ENCODE results near the gene SCYL2. TPM values are rescaled to one million over a fixed set of nuclear protein-coding genes. Genes with fewer than 3 reads are reported as not detected.

The SCYL2 gene
- total and polyA plus RNA-seq, 8 donors = 6.7 to 25.0 (median 15.6) TPM

DNA sequence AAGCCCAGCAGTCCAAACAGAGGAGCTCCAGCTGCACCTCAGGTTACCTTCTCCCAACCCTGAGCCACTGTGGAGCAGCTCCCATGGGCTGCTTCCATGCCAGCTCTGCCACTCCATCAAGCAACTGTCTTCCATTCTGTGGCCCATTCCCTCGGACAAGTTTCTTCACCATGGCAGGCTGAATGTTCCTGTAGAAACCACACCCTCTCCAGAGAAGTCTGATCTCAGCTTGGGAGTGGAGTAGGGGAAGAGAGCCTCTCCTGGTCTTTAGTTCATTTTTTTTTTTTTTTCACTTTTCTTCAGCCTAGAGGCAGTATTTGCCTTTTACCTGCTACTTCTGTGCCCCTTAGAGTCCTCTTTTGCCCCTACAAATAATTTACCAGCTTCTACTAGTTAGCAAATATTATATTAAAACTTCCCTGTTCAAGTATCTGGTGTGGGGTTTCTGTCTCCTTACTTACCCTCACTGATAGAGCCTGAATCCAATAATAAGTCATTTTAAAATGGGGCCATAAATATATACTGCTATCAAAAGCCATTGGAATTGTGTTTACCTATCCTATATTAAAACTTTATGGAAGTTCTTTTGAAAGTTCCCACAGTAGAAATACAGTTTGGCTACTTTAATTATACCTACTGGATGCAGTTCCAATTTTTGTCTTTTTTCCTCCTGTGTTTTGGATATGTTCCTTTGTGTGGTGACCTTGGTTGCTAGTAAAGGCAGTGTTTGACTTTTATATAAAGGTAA lies 78.2 kb downstream of the SCYL2 start:
- H3K9me3 ChIP-seq = no peaks in the 10 kb centered on the region
- no peak for FAIRE-seq
- TF ChIP-seq CTCF (IDR thresholded peaks at IDR 0.05) = no peak
- peak in 2 of 4 donors; percentile 22 to 25 for ATAC-seq
- H3K27ac ChIP-seq = no peak overlapping the region
- 67 to 87% methylated on average over 1 of the region's 1 CpG for WGBS, 2 donors
- no peak overlapping the region for H3K4me3 ChIP-seq
- H3K27me3 ChIP-seq = no peaks in the 10 kb centered on the region
- H3K4me1 ChIP-seq = peaks cover 0 to 5% (median 0%) of the 10 kb centered on the region in 3 donors
- intact Hi-C loops (cut with DNase I) = no loop called here
- H3K36me3 ChIP-seq = no peaks in the 10 kb centered on the region
- DNase-seq = no peak

DNA sequence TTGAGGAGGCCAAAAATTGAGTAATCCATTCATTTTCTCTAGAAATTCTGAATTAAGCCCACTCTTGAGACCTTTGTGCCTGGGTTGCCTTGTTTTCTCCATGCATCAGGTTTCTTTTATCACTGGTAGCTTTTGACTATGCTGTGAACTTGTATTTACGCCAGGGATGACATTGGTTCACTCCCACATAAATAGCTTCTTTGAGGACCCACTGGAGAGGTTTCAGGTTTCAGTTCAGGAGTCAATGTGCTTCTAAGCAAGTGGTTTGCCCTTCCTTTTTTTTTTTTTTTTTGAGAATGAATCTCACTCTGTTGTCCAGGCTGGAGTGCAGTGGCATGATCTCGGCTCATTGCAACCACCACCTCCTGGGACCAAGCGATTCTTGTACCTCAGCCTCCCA lies 79.7 kb downstream of the SCYL2 start:
- peaks cover 0 to 5% (median 0%) of the 10 kb centered on the region in 3 donors for H3K4me1 ChIP-seq
- DNase-seq = no peak
- no peak overlapping the region for H3K4me3 ChIP-seq
- ATAC-seq = no peak
- no peak for FAIRE-seq
- 80 to 93% methylated on average over 3 of the region's 3 CpGs for WGBS, 2 donors
- H3K27me3 ChIP-seq = no peaks in the 10 kb centered on the region
- intact Hi-C loops (cut with DNase I) = no loop called here
- no peak for TF ChIP-seq CTCF (IDR thresholded peaks at IDR 0.05)
- no peak overlapping the region for H3K27ac ChIP-seq
- no peaks in the 10 kb centered on the region for H3K9me3 ChIP-seq
- no peaks in the 10 kb centered on the region for H3K36me3 ChIP-seq

- Histone ChIP-seq H3K36me3 (no peaks in the 10 kb centered on the region), H3K9me3 (no peaks in the 10 kb centered on the region), H3K27me3 (no peaks in the 10 kb centered on the region), H3K27ac (no peak overlapping the region), H3K4me3 (no peak overlapping the region), H3K4me1 (peaks cover 0 to 5% (median 0%) of the 10 kb centered on the region in 3 donors)
- 77 to 81% methylated on average over 7 of the region's 7 CpGs for WGBS, 2 donors
- FAIRE-seq (peak; percentile 54), ATAC-seq (peak in 2 of 4 donors; percentile 57 to 62), DNase-seq (no peak)
- TF ChIP-seq CTCF (IDR thresholded peaks at IDR 0.05) = no peak
- intact Hi-C loops (cut with DNase I) = no loop called here
Measured at GRCh38 chr12:100348657-100349454, 81.9 kb downstream of the SCYL2 start.

- H3K9me3 ChIP-seq = no peaks in the 10 kb centered on the region
- no peak within 1 kb of the TSS for H3K4me3 ChIP-seq
- H3K4me1 ChIP-seq = peaks cover 0 to 14% (median 6%) of the 10 kb centered on the region in 3 donors
- DNase-seq (peak in 3 of 6 donors; percentile 11 to 62 (median 14)), FAIRE-seq (no peak), ATAC-seq (peak in 3 of 4 donors; percentile 18 to 50 (median 30))
- WGBS, 2 donors = 26 to 28% methylated on average over 13 of the region's 13 CpGs
- no peak for TF ChIP-seq CTCF (IDR thresholded peaks at IDR 0.05)
- intact Hi-C loops (cut with DNase I) = no loop called here
- no peaks in the 10 kb centered on the region for H3K36me3 ChIP-seq
- no peak within 1 kb of the TSS for H3K27ac ChIP-seq
- no peaks in the 10 kb centered on the region for H3K27me3 ChIP-seq
Measured at GRCh38 chr12:100356644-100357223, 89.8 kb downstream of the SCYL2 start, which contains the start of gene SLC17A8. TSS of gene SLC17A8 (plus strand) at chr12:100357074. CDS start at chr12:100357392, 318 bp downstream.
